ENCODE measurements around the gene MICB. TPM values are rescaled to one million over a fixed set of nuclear protein-coding genes. Genes with fewer than 3 reads are reported as not detected.

MICB gene
- total RNA-seq, 4 donors from 2014 or later, result 0.61 to 2.6 (median 1.2) TPM

DNA sequence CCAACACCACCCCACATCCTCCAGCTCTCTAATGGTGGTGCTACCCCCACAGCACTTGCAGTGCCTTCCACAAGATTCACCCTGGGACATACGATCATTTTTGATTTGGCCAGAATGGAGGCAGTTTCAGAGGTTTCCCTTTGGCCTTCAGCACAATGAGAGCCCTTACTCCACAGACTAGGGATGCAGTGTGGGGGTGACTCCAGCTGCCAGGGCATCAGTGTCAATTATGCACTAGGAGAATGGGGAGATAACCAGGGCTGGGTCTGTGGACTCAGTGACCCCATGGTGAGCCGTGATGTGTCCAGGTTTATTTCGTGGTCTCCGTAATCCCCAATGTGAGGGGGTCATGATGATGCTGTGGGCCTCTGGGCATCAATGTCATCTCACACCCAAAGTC is 31.5 kb upstream of the MICB start:
- 83 to 91% methylated on average over 4 of the region's 4 CpGs for WGBS, 2 donors
- DNase-seq (ENCODE audit: low spot score in 2 of 2), result no peak
- TF ChIP-seq, protein P1, sequence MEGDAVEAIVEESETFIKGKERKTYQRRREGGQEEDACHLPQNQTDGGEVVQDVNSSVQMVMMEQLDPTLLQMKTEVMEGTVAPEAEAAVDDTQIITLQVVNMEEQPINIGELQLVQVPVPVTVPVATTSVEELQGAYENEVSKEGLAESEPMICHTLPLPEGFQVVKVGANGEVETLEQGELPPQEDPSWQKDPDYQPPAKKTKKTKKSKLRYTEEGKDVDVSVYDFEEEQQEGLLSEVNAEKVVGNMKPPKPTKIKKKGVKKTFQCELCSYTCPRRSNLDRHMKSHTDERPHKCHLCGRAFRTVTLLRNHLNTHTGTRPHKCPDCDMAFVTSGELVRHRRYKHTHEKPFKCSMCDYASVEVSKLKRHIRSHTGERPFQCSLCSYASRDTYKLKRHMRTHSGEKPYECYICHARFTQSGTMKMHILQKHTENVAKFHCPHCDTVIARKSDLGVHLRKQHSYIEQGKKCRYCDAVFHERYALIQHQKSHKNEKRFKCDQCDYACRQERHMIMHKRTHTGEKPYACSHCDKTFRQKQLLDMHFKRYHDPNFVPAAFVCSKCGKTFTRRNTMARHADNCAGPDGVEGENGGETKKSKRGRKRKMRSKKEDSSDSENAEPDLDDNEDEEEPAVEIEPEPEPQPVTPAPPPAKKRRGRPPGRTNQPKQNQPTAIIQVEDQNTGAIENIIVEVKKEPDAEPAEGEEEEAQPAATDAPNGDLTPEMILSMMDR (IDR thresholded peaks at IDR 0.05), result no peak
- no peak for TF ChIP-seq POLR2A (IDR thresholded peaks at IDR 0.05)
- intact Hi-C loops (cut with DNase I; ENCODE audit: low total_unique reads), result no loop called here
- H3K4me3 ChIP-seq (ENCODE audit: low read depth, poor library complexity, severe bottlenecking), result no peak overlapping the region

DNA sequence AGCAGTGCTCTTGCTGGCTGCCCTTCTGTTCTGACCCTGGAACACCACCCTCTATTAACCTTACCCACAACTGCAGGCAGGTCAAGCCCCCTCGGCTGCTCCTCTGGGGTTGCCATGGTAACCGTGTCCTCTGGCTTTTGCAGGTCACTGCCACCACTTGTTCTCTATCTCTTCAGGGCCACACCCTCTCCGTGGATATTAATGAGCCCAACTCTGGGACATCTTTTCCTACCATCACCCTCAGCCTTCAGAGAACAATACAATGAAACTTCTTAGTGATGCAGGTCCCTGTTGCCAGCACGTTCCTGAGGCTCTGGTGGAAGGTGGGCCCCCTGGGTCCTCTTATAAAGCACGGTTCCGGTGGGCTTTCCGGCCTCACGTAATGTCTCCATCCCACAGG is 30.8 kb upstream of the MICB start:
- WGBS, 2 donors, result 76 to 78% methylated on average over 8 of the region's 8 CpGs
- DNase-seq (ENCODE audit: low spot score in 2 of 2), result no peak
- intact Hi-C loops (cut with DNase I; ENCODE audit: low total_unique reads), result no loop called here
- no peak overlapping the region for H3K4me3 ChIP-seq (ENCODE audit: low read depth, poor library complexity, severe bottlenecking)
- no peak for TF ChIP-seq POLR2A (IDR thresholded peaks at IDR 0.05)
- TF ChIP-seq, protein P1 (IDR thresholded peaks at IDR 0.05), result no peak

DNA sequence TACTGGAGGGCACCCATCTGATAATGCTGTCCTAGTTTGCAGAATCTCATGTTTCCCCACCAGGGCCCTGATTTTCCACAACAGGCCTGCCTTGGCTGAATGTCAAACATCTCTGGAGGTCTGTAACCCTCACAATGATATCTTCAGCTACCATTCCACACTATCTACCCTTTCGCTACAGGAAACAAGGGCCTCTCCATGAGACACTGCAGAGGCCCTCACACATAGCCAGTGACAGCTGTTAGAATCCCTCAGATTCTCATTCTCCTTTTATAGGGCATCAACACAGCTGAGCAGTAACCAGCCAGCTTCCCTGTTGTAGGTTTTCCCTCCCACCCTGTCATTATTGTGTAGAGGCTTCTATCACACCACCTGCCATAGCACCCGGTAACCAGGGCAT is 29.6 kb upstream of the MICB start:
- DNase-seq (ENCODE audit: low spot score in 2 of 2), result no peak
- H3K4me3 ChIP-seq (ENCODE audit: low read depth, poor library complexity, severe bottlenecking), result no peak overlapping the region
- intact Hi-C loops (cut with DNase I; ENCODE audit: low total_unique reads), result no loop called here
- WGBS, 2 donors, result 88 to 96% methylated on average over 2 of the region's 2 CpGs
- TF ChIP-seq POLR2A (IDR thresholded peaks at IDR 0.05), result no peak
- TF ChIP-seq, protein P1 (IDR thresholded peaks at IDR 0.05), result no peak

DNA sequence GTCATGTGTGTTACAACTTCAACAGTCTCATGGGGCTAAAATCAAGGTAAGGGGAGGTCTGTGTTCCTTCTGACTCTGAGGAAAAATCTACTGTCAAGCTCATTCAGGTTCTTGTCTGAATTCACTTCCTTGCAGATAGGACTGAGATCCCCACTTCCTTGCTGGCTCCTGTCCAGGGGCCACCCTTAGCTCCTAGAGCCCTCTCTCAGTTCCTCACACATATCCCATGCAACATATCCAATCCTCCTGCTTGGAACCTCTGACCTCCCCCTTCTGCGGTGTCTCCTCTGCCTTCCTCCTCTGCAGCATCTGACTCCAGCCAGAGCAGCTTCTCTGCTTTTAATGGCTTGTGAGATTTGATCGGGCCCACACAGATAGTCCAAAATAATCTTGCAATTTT is 27.1 kb upstream of the MICB start:
- TF ChIP-seq POLR2A (IDR thresholded peaks at IDR 0.05), result no peak
- TF ChIP-seq, protein P1 (IDR thresholded peaks at IDR 0.05), result no peak
- no peak overlapping the region for H3K4me3 ChIP-seq (ENCODE audit: low read depth, poor library complexity, severe bottlenecking)
- no peak for DNase-seq (ENCODE audit: low spot score in 2 of 2)
- intact Hi-C loops (cut with DNase I; ENCODE audit: low total_unique reads), result no loop called here
- WGBS, 2 donors, result 68 to 85% methylated on average over 2 of the region's 2 CpGs

DNA sequence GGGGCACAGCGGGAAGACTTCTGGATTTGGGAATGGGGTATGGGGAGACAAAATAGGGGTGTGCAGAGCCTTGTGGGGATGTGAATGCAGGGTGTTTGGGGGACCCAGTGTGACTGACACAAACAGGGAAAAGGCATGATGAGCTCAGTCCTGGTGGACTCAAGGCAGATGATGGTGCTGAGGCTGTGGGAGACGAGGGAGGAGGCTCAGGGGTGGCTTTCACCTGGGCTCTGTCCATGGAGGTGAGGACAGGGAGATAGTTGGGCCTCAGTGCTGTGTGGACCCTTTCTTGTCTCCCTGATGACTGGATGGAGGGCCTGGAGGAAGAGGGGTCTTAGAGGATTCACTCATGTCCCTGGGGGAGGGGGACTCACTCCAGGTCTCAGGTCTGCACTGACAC is 26.2 kb upstream of the MICB start:
- intact Hi-C loops (cut with DNase I; ENCODE audit: low total_unique reads), result no loop called here
- no peak for DNase-seq (ENCODE audit: low spot score in 2 of 2)
- H3K4me3 ChIP-seq (ENCODE audit: low read depth, poor library complexity, severe bottlenecking), result no peak overlapping the region
- WGBS, 2 donors, result 80 to 95% methylated on average over 2 of the region's 2 CpGs
- TF ChIP-seq POLR2A (IDR thresholded peaks at IDR 0.05), result no peak
- TF ChIP-seq, protein P1 (IDR thresholded peaks at IDR 0.05), result no peak

DNA sequence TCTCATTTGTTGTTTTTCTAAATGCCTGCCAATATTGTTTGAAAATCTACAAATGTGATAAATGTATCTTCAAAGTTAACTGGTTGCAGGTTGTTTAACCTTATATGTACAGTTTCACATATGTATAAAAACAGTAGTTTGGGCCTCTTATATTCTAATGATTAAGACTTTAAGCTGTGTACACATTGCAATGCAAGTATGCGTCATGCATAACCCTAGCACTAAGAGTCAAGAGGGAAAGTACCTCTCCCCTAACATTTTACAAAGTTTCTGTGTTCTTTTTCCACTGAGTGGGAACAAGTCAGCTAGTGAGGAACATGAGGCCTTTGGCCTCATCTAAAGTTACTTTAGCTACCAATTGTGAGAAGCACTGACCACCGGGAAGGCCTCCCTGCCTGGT is 25.7 kb upstream of the MICB start:
- TF ChIP-seq POLR2A (IDR thresholded peaks at IDR 0.05), result no peak
- TF ChIP-seq, protein P1 (IDR thresholded peaks at IDR 0.05), result no peak
- 63 to 68% methylated on average over 2 of the region's 2 CpGs for WGBS, 2 donors
- intact Hi-C loops (cut with DNase I; ENCODE audit: low total_unique reads), result no loop called here
- no peak for DNase-seq (ENCODE audit: low spot score in 2 of 2)
- no peak overlapping the region for H3K4me3 ChIP-seq (ENCODE audit: low read depth, poor library complexity, severe bottlenecking)
